Suprapubic skin (tissue), 3 donors: ENCODE data around the gene WDR90.

Source experiments
- CTCF ChIP-seq, 2 donors: fragments of 200-600 bp in 1 of 2; fragments of 450-650 bp in 1 of 2; sonication (generic) in 1 of 2; IDR thresholded peaks; one replicate each; pipeline ENCODE4 v1.5.1; 2016 to 2019; ENCODE audit warnings: antibody characterized with exemption in 2 of 2, mild to moderate bottlenecking in 1 of 2, moderate library complexity in 1 of 2
- POLR2AphosphoS5 ChIP-seq, 3 donors: sonication (generic); formaldehyde crosslinking; IDR thresholded peaks; one replicate each; pipeline ENCODE4 v1.6.1; 2017; ENCODE audit warnings: antibody characterized with exemption in 3 of 3

GRCh38 chr16:658679-659571 lies 9.8 kb downstream of the WDR90 start:
- no peak for TF ChIP-seq POLR2AphosphoS5 (IDR thresholded peaks at IDR 0.05)
- no peak for TF ChIP-seq CTCF (IDR thresholded peaks at IDR 0.05)
